SU-DHL-6 (cell line): ENCODE measurements around the gene MLXIPL.

Source experiments
- H2AFZ ChIP-seq: fragments of 200-600 bp; sonication (generic); 2 replicates; pipeline ENCODE4 v1.6.1; 2014; ENCODE audit warnings: low read depth, mild to moderate bottlenecking, moderate library complexity, mixed read lengths, antibody characterized with exemption, low read length; ENCODE audit not compliant: severe bottlenecking
- H3F3A ChIP-seq: fragments of 200-600 bp; shearing (Covaris generic); 2 replicates; pipeline ENCODE4 v1.6.0; 2016; ENCODE audit warnings: antibody characterized with exemption, mild to moderate bottlenecking; ENCODE audit not compliant: insufficient read depth
- H3K27ac ChIP-seq: fragments of 200-600 bp; sonication (generic); 2 replicates; pipeline ENCODE4 v1.5.1; 2016; ENCODE audit warnings: low read depth, mild to moderate bottlenecking, low read length, moderate library complexity, mixed read lengths
- H3K27me3 ChIP-seq: fragments of 200-600 bp; sonication (generic), shearing (Covaris generic); 2 replicates; pipeline ENCODE4 v1.6.0; 2014; ENCODE audit warnings: mild to moderate bottlenecking, low read length
- H3K36me3 ChIP-seq: fragments of 200-600 bp; sonication (generic); 2 replicates; pipeline ENCODE4 v1.6.1; 2014; ENCODE audit warnings: mild to moderate bottlenecking, low read length, mixed read lengths
- H3K4me2 ChIP-seq: fragments of 300-600, 200-600 bp; shearing (Covaris generic), sonication (generic); 2 replicates; pipeline ENCODE4 v1.6.0; 2014; ENCODE audit warnings: low read length, low read depth, mild to moderate bottlenecking; ENCODE audit not compliant: poor library complexity, severe bottlenecking
- H3K4me3 ChIP-seq: fragments of 200-600 bp; sonication (generic); 2 replicates; pipeline ENCODE4 v1.5.1; 2014; ENCODE audit warnings: antibody characterized with exemption, low read length, mild to moderate bottlenecking, mixed read lengths; ENCODE audit not compliant: insufficient read depth, poor library complexity, severe bottlenecking
- H3K79me2 ChIP-seq: fragments of 200-600 bp; sonication (generic); 2 replicates; pipeline ENCODE4 v1.6.1; 2014; ENCODE audit warnings: mild to moderate bottlenecking, low read length, moderate library complexity; ENCODE audit not compliant: insufficient read depth
- H3K9ac ChIP-seq: fragments of 200-600 bp; sonication (generic); 2 replicates; pipeline ENCODE4 v1.7.0; 2014; ENCODE audit warnings: mild to moderate bottlenecking, low read length
- H3K9me2 ChIP-seq: fragments of 200-600 bp; sonication (generic); replicated peaks from 2 replicates; pipeline ENCODE4 v1.6.1; 2014; ENCODE audit warnings: low read length; ENCODE audit not compliant: insufficient read depth
- H3K9me3 ChIP-seq: fragments of 200-600 bp; sonication (generic); 2 replicates; pipeline ENCODE4 v1.6.1; 2014; ENCODE audit warnings: low read length, mixed read lengths; ENCODE audit not compliant: insufficient read depth
- H4K20me1 ChIP-seq: fragments of 200-600 bp; sonication (generic); 2 replicates; pipeline ENCODE4 v1.6.1; 2014; ENCODE audit warnings: low read depth, mild to moderate bottlenecking, antibody characterized with exemption, low read length, moderate library complexity, mixed read lengths
- CTCF ChIP-seq: fragments of 200-600 bp; sonication (generic); IDR thresholded peaks from one replicate; pipeline ENCODE4 v1.5.1; 2017; ENCODE audit warnings: antibody characterized with exemption, mild to moderate bottlenecking, low read length, moderate library complexity; ENCODE audit not compliant: insufficient read depth, poor library complexity, severe bottlenecking
- EZH2phosphoT487 ChIP-seq: fragments of 200-600 bp; sonication (generic), shearing (Covaris generic); conservative IDR thresholded peaks from 2 replicates; pipeline ENCODE4 v1.6.1; 2018; ENCODE audit warnings: mild to moderate bottlenecking, antibody characterized with exemption, low read length, moderate library complexity, mixed read lengths

The MLXIPL gene

GRCh38 chr7:73623798-73624668 lies at the start of gene MLXIPL:
TSS of gene MLXIPL (minus strand) at chr7:73624522. CDS start at chr7:73624492, 30 bp downstream.
- no peaks in the 10 kb centered on the region for H4K20me1 ChIP-seq
- no peaks in the 10 kb centered on the region for H3K9me3 ChIP-seq
- H2AFZ ChIP-seq = no peak within 1 kb of the TSS
- no peaks in the 10 kb centered on the region for H3K36me3 ChIP-seq
- no peak within 1 kb of the TSS for H3K9ac ChIP-seq
- no peak within 1 kb of the TSS for H3K4me3 ChIP-seq
- H3K27me3 ChIP-seq = no peaks in the 10 kb centered on the region
- H3K79me2 ChIP-seq = no peaks in the 10 kb centered on the region
- H3K27ac ChIP-seq = no peak within 1 kb of the TSS
- H3F3A ChIP-seq = no peaks in the 10 kb centered on the region
- TF ChIP-seq CTCF = no peak
- no peak for TF ChIP-seq EZH2phosphoT487
- H3K9me2 ChIP-seq = no peaks in the 10 kb centered on the region
- H3K4me2 ChIP-seq = no peak within 1 kb of the TSS

GRCh38 chr7:73671857-73672445 lies 47.6 kb upstream of the MLXIPL start:
- Histone ChIP-seq H3K9me2 (no peaks in the 10 kb centered on the region), H3F3A (no peaks in the 10 kb centered on the region), H2AFZ (no peak overlapping the region), H3K9me3 (no peaks in the 10 kb centered on the region), H3K9ac (no peak overlapping the region), H3K4me2 (no peak overlapping the region), H3K27ac (no peak overlapping the region), H3K79me2 (no peaks in the 10 kb centered on the region), H3K36me3 (no peaks in the 10 kb centered on the region), H3K4me3 (no peak overlapping the region), H4K20me1 (no peaks in the 10 kb centered on the region), H3K27me3 (no peaks in the 10 kb centered on the region)
- TF ChIP-seq EZH2phosphoT487 = no peak
- no peak for TF ChIP-seq CTCF

- no peaks in the 10 kb centered on the region for H3K79me2 ChIP-seq
- H3K4me2 ChIP-seq = no peak overlapping the region
- no peak overlapping the region for H3K9ac ChIP-seq
- TF ChIP-seq CTCF (no peak), EZH2phosphoT487 (no peak)
- H4K20me1 ChIP-seq = no peaks in the 10 kb centered on the region
- no peak overlapping the region for H2AFZ ChIP-seq
- H3K36me3 ChIP-seq = no peaks in the 10 kb centered on the region
- H3K9me2 ChIP-seq = no peaks in the 10 kb centered on the region
- H3K27me3 ChIP-seq = no peaks in the 10 kb centered on the region
- H3K4me3 ChIP-seq = no peak overlapping the region
- no peaks in the 10 kb centered on the region for H3K9me3 ChIP-seq
- no peak overlapping the region for H3K27ac ChIP-seq
- H3F3A ChIP-seq = no peaks in the 10 kb centered on the region
These were observed 47.0 kb upstream of the MLXIPL start for GRCh38 chr7:73671322-73671661.
